ENCODE data around the gene HENMT1.
"Not testable (repeated sequence)": the region's sequence is repeated elsewhere in the genome, so short reads cannot be mapped to it uniquely, and the experiment has no call there.

Gene HENMT1

DNA sequence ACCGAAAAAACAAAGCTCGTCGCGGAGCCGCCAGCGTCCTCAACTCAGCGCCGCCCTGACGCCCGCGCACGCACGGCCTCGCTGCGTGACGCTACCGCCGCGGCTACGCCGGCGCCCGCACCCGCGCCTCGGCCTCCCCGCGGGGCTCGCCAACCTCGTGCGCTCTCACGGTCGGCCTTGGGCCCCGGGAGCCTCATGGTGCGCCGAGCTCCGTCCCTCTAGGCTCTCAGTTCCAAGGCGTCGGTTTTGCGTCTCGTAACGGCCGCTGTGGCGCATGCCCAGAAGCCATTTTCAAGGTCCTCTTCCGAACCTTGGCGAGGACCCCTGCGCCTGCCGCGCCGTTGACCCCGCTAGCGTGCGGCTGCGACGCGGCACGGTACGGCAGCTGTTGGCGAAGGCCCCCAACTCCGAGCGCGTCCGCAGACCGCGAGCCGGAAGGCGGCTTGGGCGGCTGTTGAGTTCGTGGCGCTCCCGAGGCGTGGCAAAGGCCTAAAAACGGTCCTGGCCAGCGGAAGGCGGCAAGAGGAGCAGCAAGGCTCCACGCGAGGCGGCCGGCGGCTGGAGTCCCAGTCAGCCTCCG lies at the start of gene HENMT1:
Gene HENMT1 (minus strand): TSS at position 64 of the 580 bp plus-strand sequence. CDS start 1,209 bp downstream, outside the sequence.
- peak; percentile 48 for DNase-seq (ENCODE audit: low read depth)

DNA sequence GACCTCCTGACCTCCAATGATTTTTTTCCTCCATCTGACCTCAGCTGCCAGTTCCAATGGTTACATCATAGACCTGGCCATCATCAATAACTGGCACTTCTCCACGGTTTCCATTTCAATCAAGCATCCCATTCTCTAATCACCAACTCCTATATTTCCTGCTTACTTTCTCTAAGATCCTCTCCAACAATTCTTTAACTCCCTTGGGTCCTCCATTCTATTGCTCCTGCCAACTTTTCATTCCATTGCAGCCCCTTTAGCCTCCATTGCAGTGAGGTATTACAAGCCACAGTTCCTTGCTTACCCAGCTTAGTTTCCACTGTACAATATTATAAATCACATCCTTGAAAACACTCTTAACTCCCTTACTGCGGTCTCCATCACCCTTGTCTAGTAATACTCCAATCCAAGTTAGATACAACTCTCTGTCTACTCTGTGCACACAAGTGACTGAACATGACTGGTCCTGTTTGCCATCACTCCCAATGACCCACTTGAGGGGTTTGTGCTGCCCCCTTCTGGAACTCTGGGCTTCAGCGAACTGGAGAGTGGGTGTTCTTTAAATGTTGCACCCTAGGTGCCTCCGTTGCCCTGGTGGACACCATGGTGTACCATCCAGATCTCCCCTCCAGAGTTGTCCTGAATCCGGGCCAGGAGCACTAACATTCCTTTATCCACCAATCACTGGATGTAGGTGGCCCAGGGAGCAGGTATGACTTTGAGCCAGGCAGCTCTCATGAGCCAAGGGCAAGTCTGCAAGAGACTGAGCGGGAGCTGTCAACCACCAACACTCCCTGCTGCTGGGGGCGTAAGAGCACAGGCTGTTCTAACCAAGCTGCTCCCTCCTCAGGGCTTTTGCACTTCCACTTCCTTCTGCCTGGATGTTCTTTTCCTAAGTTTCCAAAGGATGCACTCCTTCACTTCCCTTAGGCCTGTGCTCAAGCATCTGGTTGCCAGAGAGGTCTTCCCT lies 48.1 kb upstream of the HENMT1 start:
- DNase-seq (ENCODE audit: low read depth) = no peak

GRCh38 chr1:108706643-108707042 lies 45.8 kb upstream of the HENMT1 start:
- no peak for DNase-seq (ENCODE audit: low read depth)

DNA sequence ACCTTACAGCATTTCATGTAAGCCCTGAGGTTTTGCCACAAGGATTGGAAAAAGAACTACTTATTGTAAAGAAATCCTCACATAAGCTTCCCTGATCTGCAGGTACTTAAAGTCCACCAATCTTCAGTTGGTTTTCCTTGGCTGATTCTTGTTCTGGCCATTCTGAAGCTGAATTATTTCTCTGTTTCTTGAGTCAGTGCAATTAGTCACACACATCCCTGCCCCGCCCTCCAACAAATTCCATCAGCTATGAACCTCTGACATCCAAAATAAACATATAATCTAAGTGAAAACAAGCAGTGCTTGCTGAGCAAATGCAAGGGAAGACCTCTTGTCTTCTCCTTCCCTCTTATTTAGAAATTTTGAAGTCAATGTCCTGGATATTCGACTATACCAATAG lies 43.6 kb upstream of the HENMT1 start:
- no peak for DNase-seq (ENCODE audit: low read depth)

GRCh38 chr1:108703939-108704338 lies 43.0 kb upstream of the HENMT1 start:
- no peak for DNase-seq (ENCODE audit: low read depth)

DNA sequence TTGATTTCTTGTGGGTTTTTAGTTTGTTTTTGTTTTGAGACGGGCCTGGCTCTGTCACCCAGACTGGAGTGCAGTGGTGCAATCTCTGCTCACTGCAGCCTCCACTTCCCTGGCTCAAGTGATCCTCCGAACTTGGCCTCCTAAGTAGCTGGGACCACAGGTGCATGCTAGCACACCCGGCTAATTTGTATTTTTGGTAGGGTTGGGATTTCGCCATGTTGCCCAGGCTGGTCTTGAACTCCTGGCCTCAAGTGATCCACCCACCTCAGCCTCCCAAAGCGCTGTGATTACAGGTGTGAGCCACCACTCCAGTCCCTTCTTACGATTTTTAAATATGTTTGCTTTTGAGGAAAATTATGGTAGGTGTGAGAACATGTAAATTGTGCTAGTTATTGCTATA lies 41.2 kb upstream of the HENMT1 start:
- not testable (repeated sequence) for DNase-seq (ENCODE audit: low read depth)

- DNase-seq (ENCODE audit: low read depth) = no peak
Observed at GRCh38 chr1:108701176-108701849, 40.4 kb upstream of the HENMT1 start.

DNA sequence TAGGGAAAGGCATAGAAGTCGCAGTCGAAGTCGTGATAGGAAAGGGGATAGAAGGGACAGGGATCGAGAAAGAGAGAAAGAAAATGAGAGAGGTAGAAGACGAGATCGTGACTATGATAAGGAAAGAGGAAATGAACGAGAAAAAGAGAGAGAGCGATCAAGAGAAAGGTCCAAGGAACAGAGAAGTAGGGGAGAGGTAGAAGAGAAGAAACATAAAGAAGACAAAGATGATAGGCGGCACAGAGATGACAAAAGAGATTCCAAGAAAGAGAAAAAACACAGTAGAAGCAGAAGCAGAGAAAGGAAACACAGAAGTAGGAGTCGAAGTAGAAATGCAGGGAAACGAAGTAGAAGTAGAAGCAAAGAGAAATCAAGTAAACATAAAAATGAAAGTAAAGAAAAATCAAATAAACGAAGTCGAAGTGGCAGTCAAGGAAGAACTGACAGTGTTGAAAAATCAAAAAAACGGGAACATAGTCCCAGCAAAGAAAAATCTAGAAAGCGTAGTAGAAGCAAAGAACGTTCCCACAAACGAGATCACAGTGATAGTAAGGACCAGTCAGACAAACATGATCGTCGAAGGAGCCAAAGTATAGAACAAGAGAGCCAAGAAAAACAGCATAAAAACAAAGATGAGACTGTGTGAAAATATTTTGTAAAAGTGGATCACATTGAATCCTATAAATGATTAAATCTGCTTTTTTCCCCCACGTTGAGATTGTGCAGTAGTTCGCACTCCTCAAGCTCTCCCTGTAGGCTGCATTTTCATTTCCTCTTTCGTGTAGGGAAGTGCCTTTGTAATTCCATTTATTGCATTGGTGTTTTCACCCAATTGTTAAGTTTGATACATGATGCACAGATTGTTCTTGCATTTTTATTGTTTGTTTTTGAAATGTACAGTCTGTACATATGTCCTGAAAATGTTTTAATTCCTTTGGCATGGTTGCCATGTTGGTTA lies 38.8 kb upstream of the HENMT1 start:
- DNase-seq (ENCODE audit: low read depth) = no peak

- no peak for DNase-seq (ENCODE audit: low read depth)
Observed at GRCh38 chr1:108695535-108695934, 34.6 kb upstream of the HENMT1 start.

- peak; percentile 40 for DNase-seq (ENCODE audit: low read depth)
Observed at GRCh38 chr1:108692724-108693655, 32.1 kb upstream of the HENMT1 start.

GRCh38 chr1:108691942-108692723 lies 31.2 kb upstream of the HENMT1 start, which contains the start of gene PRPF38B:
Gene PRPF38B (plus strand): TSS chr1:108692310. CDS start chr1:108692592, 282 bp downstream.
- DNase-seq (ENCODE audit: low read depth) = peak; percentile 81

GRCh38 chr1:108691128-108691941 lies 30.4 kb upstream of the HENMT1 start:
- no peak for DNase-seq (ENCODE audit: low read depth)

GRCh38 chr1:108686614-108687313 lies 25.9 kb upstream of the HENMT1 start:
- no peak for DNase-seq (ENCODE audit: low read depth)

DNA sequence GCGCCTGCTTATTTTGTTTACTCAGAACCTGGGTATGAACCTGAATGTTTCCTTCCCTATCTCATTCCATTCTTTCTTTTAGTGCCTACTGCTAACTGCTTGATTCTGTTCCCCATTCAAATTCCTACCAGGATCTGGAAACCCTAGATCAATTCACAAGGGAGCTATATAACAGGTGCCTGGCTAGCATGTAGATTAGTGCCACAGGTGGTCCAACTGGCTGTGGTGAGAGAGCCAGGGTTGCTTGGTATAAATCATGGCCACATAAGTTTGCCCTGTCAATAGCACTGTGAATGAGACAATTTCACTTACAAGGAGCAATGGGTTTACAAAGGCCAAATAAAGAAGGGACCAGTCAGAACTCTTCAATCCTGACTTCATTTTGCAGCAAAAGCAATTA lies 24.6 kb upstream of the HENMT1 start:
- DNase-seq (ENCODE audit: low read depth) = no peak

DNA sequence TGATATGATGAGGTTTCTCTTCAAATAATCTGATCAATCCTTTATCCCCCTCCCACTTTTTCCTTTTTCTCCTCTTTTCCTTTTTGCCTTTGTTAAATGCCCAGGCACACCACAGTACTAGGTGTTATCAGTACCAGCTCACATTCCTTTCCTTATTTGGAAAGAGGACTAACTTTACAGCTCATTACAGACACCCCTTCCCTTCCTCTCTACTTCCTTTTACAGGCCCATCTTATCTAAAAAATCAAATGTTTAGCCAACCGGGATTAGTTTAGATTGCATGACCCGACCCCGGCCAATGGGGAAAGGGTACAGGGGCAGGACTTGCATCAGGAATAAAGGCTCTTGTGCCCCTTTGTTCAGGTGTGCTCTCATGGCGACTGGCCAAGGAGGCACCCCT lies 20.8 kb upstream of the HENMT1 start:
- not testable (repeated sequence) for DNase-seq (ENCODE audit: low read depth)

GRCh38 chr1:108679586-108680213 lies 18.8 kb upstream of the HENMT1 start:
- DNase-seq (ENCODE audit: low read depth) = no peak

DNA sequence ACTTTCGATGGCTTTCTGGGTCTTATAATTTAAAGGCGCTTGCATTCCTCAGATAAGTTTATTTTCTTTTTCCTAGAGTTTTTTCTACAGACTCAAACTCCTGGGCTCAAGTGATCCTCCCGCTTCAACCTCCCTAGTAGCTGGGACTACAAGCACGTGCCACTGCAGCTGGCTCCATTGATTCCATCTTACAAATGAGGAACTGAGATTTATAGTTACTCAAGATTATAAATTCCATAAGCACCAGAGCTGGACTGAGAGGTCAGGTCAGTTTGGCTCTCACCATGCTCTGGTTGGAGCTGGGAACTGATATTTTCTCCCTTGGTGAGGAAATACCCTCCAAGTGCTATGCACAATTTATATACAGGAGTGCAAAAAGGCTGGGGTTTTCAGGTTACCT lies 17.8 kb upstream of the HENMT1 start:
- no peak for DNase-seq (ENCODE audit: low read depth)

DNA sequence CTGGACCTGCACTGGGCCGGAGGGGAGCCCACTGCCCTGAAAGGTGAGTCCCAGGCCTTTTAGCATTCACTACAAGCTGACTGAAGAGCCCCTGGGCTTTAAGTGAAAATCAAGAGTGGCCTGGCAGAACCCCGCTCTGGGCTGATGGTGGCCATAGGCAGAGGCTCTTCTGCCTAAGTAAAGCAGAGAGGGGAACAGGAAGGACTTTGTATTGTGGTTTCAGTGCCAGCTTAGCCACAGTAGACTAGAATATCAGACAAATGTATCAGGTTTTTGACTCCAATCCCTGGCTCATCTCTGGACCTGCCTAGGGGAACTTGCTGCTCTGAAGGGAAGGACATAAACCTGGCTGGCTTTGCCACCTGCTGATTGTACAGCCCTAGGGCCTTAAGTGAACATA lies 10.2 kb upstream of the HENMT1 start:
- DNase-seq (ENCODE audit: low read depth) = no peak
